AG04450 (cell line): ENCODE data around the gene MVB12A. TPM values are rescaled to one million over a fixed set of nuclear protein-coding genes. Genes with fewer than 3 reads are reported as not detected.

Source experiments
- CTCF ChIA-PET: fragments of 300-600, 350-600 bp; formaldehyde crosslinking; extraction: SDS; loops from one replicate; lab custom pipeline; 2022; ENCODE audit warnings: antibody characterized with exemption, inconsistent platforms; lab: Charles Lee
- POLR2A ChIA-PET: fragments of 350-600 bp; formaldehyde crosslinking; extraction: SDS; loops from one replicate; lab custom pipeline; 2021; ENCODE audit warnings: antibody characterized with exemption, inconsistent platforms; lab: Yijun Ruan, JAX
- DNase-seq: peaks from one replicate; pipeline ENCODE4 v3.0.0-alpha.2; 2011; ENCODE audit warnings: low read depth, low spot score
- H3K27ac ChIP-seq: one replicate; pipeline ENCODE4 v1.5.1; 2012; ENCODE audit warnings: low read depth, low read length, control low read depth
- H3K27me3 ChIP-seq: one replicate; pipeline ENCODE4 v1.6.0; 2012; ENCODE audit warnings: low read length; ENCODE audit not compliant: control insufficient read depth, insufficient read depth
- H3K4me3 ChIP-seq: 2 replicates; pipeline ENCODE4 v1.5.1; 2011; ENCODE audit warnings: mild to moderate bottlenecking, low read depth, low read length, control low read depth
- H3K9me3 ChIP-seq: 2 replicates; pipeline ENCODE4 v1.5.1; 2012; ENCODE audit warnings: low read length; ENCODE audit not compliant: control insufficient read depth, insufficient read depth
- polyA plus RNA-seq: library from polyadenylated mRNA; depleted of rRNA; stranded (reverse); fragments of >200 nt; gene quantifications from 2 replicates; pipeline ENCODE4 v1.2.3, GENCODE V29; 2011
- TF ChIP-seq, protein P1 (sequence below): IDR thresholded peaks from 2 replicates; pipeline ENCODE4 v1.5.1; 2011; ENCODE audit warnings: low read depth, low read length, control low read depth, inconsistent platforms

Gene MVB12A
- polyA plus RNA-seq, 1 experiment, result 22.5 TPM

GRCh38 chr19:17457616-17458015, 37.8 kb downstream of the MVB12A start:
- ChIA-PET CTCF (interaction anchor here (0.6 to 1.1 kb wide), 2 partner anchors 8 to 11 kb away, joined by 3 to 4 read pairs; no protein-coding TSS in a partner anchor), POLR2A (interaction anchor here (0.6 kb wide), 1 partner anchor 741 kb away, joined by 4 read pairs; no protein-coding TSS in a partner anchor)
- TF ChIP-seq, protein P1, sequence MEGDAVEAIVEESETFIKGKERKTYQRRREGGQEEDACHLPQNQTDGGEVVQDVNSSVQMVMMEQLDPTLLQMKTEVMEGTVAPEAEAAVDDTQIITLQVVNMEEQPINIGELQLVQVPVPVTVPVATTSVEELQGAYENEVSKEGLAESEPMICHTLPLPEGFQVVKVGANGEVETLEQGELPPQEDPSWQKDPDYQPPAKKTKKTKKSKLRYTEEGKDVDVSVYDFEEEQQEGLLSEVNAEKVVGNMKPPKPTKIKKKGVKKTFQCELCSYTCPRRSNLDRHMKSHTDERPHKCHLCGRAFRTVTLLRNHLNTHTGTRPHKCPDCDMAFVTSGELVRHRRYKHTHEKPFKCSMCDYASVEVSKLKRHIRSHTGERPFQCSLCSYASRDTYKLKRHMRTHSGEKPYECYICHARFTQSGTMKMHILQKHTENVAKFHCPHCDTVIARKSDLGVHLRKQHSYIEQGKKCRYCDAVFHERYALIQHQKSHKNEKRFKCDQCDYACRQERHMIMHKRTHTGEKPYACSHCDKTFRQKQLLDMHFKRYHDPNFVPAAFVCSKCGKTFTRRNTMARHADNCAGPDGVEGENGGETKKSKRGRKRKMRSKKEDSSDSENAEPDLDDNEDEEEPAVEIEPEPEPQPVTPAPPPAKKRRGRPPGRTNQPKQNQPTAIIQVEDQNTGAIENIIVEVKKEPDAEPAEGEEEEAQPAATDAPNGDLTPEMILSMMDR, result no peak
- no peak overlapping the region for H3K27ac ChIP-seq
- peaks cover 38% of the 10 kb centered on the region for H3K27me3 ChIP-seq
- no peak for DNase-seq
- no peak overlapping the region for H3K4me3 ChIP-seq
- H3K9me3 ChIP-seq, result peaks cover 4% of the 10 kb centered on the region; the same call in 1 of the 2 replicates

- POLR2A ChIA-PET, result no interaction called here
- no peak for DNase-seq
- H3K27me3 ChIP-seq, result peaks cover 35% of the 10 kb centered on the region
- H3K27ac ChIP-seq, result no peak overlapping the region
- CTCF ChIA-PET, result no interaction called here
- no peaks in the 10 kb centered on the region; the same call in 1 of the 2 replicates for H3K9me3 ChIP-seq
- H3K4me3 ChIP-seq, result no peak overlapping the region
- TF ChIP-seq, protein P1, result no peak
Measured at GRCh38 chr19:17458970-17459369, 39.1 kb downstream of the MVB12A start.

DNA sequence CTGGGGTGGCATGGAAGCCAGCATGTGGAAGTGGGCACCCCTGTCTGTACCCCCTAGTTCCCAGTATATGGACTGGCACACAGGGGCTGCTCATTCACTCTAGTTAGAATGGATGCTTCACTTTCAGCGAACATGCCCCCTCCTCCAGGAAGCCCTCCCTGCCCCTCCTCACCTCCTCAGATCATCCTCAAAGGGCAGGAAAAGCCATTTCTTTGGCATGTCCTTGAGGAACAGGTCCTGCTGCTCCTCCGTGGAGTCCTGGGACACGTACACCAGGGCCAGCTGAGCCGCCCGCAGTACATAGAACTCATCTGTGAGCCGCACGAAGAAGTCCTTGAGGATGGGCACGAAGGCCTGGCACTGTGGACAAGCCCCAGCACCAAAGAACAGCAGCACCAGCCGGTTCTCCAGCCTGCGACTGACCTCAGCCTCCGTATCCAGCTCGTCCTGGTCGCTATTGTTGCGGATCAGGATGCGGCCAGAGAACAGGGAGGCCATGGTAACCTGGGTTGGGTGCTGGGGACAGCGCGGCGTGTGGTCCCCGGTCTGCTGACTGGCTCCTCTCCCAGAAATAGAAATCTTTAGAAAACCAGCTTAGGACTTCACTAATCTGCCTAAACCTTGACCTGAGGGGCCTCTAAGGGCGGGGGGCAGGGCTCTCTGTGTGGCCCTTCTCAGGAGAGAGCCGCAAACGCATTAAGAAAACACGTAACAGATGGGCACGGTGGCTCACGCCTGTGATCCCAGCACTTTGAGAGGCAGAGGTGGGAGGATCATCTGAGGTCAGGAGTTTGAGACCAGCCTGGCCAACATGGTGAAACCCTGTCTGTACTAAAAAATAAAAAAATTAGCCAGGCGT, 40.8 kb downstream of the MVB12A start, which contains the start of gene NXNL1:
Gene NXNL1, minus strand, starts transcription at position 555 of the 859 bp plus-strand sequence. Its CDS starts 57 bp downstream, at position 498.
- DNase-seq, result no peak
- POLR2A ChIA-PET, result no interaction called here
- H3K4me3 ChIP-seq, result no peak within 1 kb of the TSS

GRCh38 chr19:17466487-17466850, 46.6 kb downstream of the MVB12A start:
- no peaks in the 10 kb centered on the region for H3K9me3 ChIP-seq
- CTCF ChIA-PET, result interaction anchor here (0.6 to 1.5 kb wide), 11 partner anchors 22 to 134 kb away, joined by 3 to 4 read pairs (median 3); partner anchors contain the start of gene CCDC194
- H3K27ac ChIP-seq, result no peak overlapping the region
- TF ChIP-seq, protein P1, result no peak
- no peak for DNase-seq
- POLR2A ChIA-PET, result no interaction called here
- H3K27me3 ChIP-seq, result no peaks in the 10 kb centered on the region
- no peak overlapping the region for H3K4me3 ChIP-seq

More for the DNA sequence above, 40.8 kb downstream of the MVB12A start, which contains the start of gene NXNL1:
- Histone ChIP-seq H3K27me3 (peaks cover 21% of the 10 kb centered on the region), H3K27ac (no peak within 1 kb of the TSS), H3K9me3 (no peaks in the 10 kb centered on the region; the same call in 1 of the 2 replicates)
- CTCF ChIA-PET, result no interaction called here
- TF ChIP-seq, protein P1, result no peak
